Left cardiac atrium (tissue), 4 donors: Measurements from ENCODE around the gene SPDYE1. TPM values are rescaled to one million over a fixed set of nuclear protein-coding genes. Genes with fewer than 3 reads are reported as not detected.
"Not testable (repeated sequence)": the region's sequence is repeated elsewhere in the genome, so short reads cannot be mapped to it uniquely, and the experiment has no call there.

Experiments used
- ATAC-seq, 2 donors: fragments of 200-7000 bp; cut with Tn5 transposase; one replicate each; pipeline ENCODE4 v1.9.1; 2020; ENCODE audit warnings: mild to moderate bottlenecking in 2 of 2, moderate library complexity in 2 of 2
- DNase-seq: peaks from one replicate; pipeline ENCODE4 v3.0.0-alpha.2; 2020
- intact Hi-C, 2 donors: fragments of 100-400 bp; cut with DNase I; formaldehyde crosslinking; loops; one replicate each; pipeline versions ENCODE4 v1.14.1 to v1.15.1; 2022 to 2023
- total RNA-seq, 2 donors: library from RNA; stranded (reverse); fragmentation: NEBNext Ultra II Directional; extraction: Animal tissue kit (Norgen Biotek cat#: 25700); gene quantifications; one replicate each; pipeline ENCODE4 v1.2.1, GENCODE V29; 2021
- donor health status: DM: no; HTN: yes; CAD: no.
- donor health status: DM: no; HTN: yes; CAD: no; lungs with severe emphysema.
- donor health status: DM: yes; HTN: yes; CAD: no.
- donor health status: Dilated cardiomyopathy.

Gene SPDYE1
- total RNA-seq, 2 donors from 2014 or later: not detected

GRCh38 chr7:43990011-43990585 is 7.6 kb upstream of the SPDYE1 start:
- ATAC-seq: peak in 1 of 2 donors; percentile 29
- intact Hi-C loops, DNase-seq: not testable (repeated sequence)

GRCh38 chr7:43990829-43991228 is 6.9 kb upstream of the SPDYE1 start:
- not testable (repeated sequence) for DNase-seq

GRCh38 chr7:43992896-43993295 is 4.8 kb upstream of the SPDYE1 start:
- ATAC-seq, DNase-seq, intact Hi-C loops: not testable (repeated sequence)

More at GRCh38 chr7:43990829-43991228, 6.9 kb upstream of the SPDYE1 start:
- intact Hi-C loops, ATAC-seq: not testable (repeated sequence)

GRCh38 chr7:43994681-43995080 is 3.0 kb upstream of the SPDYE1 start:
- intact Hi-C loops, DNase-seq, ATAC-seq: not testable (repeated sequence)

GRCh38 chr7:44012081-44012480 is 14.4 kb downstream of the SPDYE1 start:
- ATAC-seq, DNase-seq, intact Hi-C loops: not testable (repeated sequence)

- intact Hi-C loops, DNase-seq, ATAC-seq: not testable (repeated sequence)
Observed at GRCh38 chr7:44015090-44015489, 17.4 kb downstream of the SPDYE1 start.

GRCh38 chr7:44018857-44019807 is 21.4 kb downstream of the SPDYE1 start:
- intact Hi-C loops: not testable (repeated sequence)
- peak; percentile 98 for ATAC-seq
- peak; percentile 99 for DNase-seq

- intact Hi-C loops, ATAC-seq, DNase-seq: not testable (repeated sequence)
Observed at GRCh38 chr7:44019825-44020224, 22.1 kb downstream of the SPDYE1 start.

GRCh38 chr7:44022069-44022468 is 24.4 kb downstream of the SPDYE1 start:
- DNase-seq, ATAC-seq, intact Hi-C loops: not testable (repeated sequence)

GRCh38 chr7:44022796-44023467 is 25.2 kb downstream of the SPDYE1 start:
- DNase-seq, intact Hi-C loops: not testable (repeated sequence)

GRCh38 chr7:44029433-44029832 is 31.7 kb downstream of the SPDYE1 start:
- intact Hi-C loops, ATAC-seq, DNase-seq: not testable (repeated sequence)

More at GRCh38 chr7:44022796-44023467, 25.2 kb downstream of the SPDYE1 start:
- not testable (repeated sequence) for ATAC-seq

GRCh38 chr7:44030029-44030428 is 32.3 kb downstream of the SPDYE1 start:
- DNase-seq, intact Hi-C loops: not testable (repeated sequence)
- ATAC-seq: peak in 1 of 2 donors; percentile 68

- ATAC-seq, DNase-seq, intact Hi-C loops: not testable (repeated sequence)
Observed at GRCh38 chr7:44031319-44031718, 33.6 kb downstream of the SPDYE1 start.

- intact Hi-C loops, ATAC-seq, DNase-seq: not testable (repeated sequence)
Observed at GRCh38 chr7:44032031-44032430, 34.3 kb downstream of the SPDYE1 start.

- DNase-seq, intact Hi-C loops, ATAC-seq: not testable (repeated sequence)
Observed at GRCh38 chr7:44033971-44034844, 36.5 kb downstream of the SPDYE1 start.

- DNase-seq, intact Hi-C loops: not testable (repeated sequence)
- peak in 1 of 2 donors; percentile 0 for ATAC-seq
Observed at GRCh38 chr7:44036364-44036763, 38.7 kb downstream of the SPDYE1 start.

GRCh38 chr7:44037951-44038350 is 40.3 kb downstream of the SPDYE1 start:
- intact Hi-C loops, ATAC-seq, DNase-seq: not testable (repeated sequence)

- intact Hi-C loops, DNase-seq, ATAC-seq: not testable (repeated sequence)
Observed at GRCh38 chr7:44038553-44038952, 40.9 kb downstream of the SPDYE1 start.
